PFSK-1 (cell line): ENCODE measurements around the gene PFKFB3.

Source experiments
- FOXP2 ChIP-seq: optimal IDR thresholded peaks from 2 replicates; pipeline ENCODE3; 2011; ENCODE audit warnings: borderline replicate concordance, control low read depth, inconsistent platforms; ENCODE audit not compliant: insufficient read depth; ENCODE audit errors: extremely low read length, extremely low read depth
- POLR2AphosphoS5 ChIP-seq: IDR thresholded peaks from 2 replicates; pipeline ENCODE4 v1.6.1; 2012; ENCODE audit warnings: low read depth, mild to moderate bottlenecking, control low read depth, low read length, moderate library complexity
- SIN3A ChIP-seq: IDR thresholded peaks from 2 replicates; pipeline ENCODE4 v1.6.1; 2012; ENCODE audit warnings: mild to moderate bottlenecking, low read length, moderate library complexity, borderline replicate concordance; ENCODE audit not compliant: insufficient read depth
- TAF1 ChIP-seq: IDR thresholded peaks from 2 replicates; pipeline ENCODE4 v1.6.1; 2012; ENCODE audit warnings: low read length, control low read depth, borderline replicate concordance; ENCODE audit not compliant: insufficient read depth
- TF ChIP-seq, protein P1 (sequence below), 2 experiments: IDR thresholded peaks; 2 replicates each; pipeline versions ENCODE4 v1.6.1 to v1.8.0; 2011 to 2012; ENCODE audit warnings: low read depth in 2 of 2, low read length in 2 of 2, control low read depth in 1 of 2, inconsistent platforms in 1 of 2, mild to moderate bottlenecking in 1 of 2, moderate library complexity in 1 of 2; ENCODE audit not compliant: insufficient read depth in 1 of 2

The PFKFB3 gene

DNA sequence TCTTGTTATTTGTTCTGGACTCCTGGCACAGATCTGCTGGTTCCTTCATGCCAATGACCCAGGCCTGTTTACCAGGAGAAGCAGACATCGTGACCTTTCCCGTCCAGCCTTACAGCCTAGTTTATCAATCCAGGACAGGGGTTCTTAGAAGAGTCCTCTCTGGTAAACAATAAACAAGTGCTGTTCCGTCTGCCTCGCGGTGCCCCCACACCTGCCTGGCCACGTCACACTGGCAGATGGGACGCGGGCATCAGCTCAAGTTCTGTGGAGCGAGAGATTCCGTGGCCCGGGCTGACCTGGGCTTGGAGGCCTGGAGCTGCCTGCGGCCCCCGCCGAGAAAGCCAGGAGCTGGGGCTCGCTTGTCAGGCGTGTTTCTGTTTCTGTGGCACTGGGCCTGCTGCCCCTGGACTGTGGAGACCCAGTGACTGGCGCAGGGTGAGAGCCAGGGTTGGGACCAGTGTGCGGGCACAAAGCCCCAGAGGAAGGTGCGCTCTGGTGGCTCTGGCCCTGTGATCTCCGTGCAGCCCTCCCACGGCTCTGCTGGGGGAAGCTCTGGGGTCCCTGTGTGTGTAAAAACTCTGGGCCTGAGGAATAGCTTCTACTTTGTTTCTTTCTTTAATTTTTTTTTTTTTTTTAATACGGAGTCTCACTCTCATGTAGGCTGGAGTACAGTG lies 28.4 kb upstream of the PFKFB3 start:
- TF ChIP-seq FOXP2 (no peak), POLR2AphosphoS5 (no peak), TAF1 (no peak), SIN3A (no peak)
- TF ChIP-seq, protein P1, sequence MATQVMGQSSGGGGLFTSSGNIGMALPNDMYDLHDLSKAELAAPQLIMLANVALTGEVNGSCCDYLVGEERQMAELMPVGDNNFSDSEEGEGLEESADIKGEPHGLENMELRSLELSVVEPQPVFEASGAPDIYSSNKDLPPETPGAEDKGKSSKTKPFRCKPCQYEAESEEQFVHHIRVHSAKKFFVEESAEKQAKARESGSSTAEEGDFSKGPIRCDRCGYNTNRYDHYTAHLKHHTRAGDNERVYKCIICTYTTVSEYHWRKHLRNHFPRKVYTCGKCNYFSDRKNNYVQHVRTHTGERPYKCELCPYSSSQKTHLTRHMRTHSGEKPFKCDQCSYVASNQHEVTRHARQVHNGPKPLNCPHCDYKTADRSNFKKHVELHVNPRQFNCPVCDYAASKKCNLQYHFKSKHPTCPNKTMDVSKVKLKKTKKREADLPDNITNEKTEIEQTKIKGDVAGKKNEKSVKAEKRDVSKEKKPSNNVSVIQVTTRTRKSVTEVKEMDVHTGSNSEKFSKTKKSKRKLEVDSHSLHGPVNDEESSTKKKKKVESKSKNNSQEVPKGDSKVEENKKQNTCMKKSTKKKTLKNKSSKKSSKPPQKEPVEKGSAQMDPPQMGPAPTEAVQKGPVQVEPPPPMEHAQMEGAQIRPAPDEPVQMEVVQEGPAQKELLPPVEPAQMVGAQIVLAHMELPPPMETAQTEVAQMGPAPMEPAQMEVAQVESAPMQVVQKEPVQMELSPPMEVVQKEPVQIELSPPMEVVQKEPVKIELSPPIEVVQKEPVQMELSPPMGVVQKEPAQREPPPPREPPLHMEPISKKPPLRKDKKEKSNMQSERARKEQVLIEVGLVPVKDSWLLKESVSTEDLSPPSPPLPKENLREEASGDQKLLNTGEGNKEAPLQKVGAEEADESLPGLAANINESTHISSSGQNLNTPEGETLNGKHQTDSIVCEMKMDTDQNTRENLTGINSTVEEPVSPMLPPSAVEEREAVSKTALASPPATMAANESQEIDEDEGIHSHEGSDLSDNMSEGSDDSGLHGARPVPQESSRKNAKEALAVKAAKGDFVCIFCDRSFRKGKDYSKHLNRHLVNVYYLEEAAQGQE (IDR thresholded peaks at IDR 0.05; ENCODE audit: insufficient read depth in 1 of 2, low read depth in 2 of 2, low read length in 2 of 2) = no peak

DNA sequence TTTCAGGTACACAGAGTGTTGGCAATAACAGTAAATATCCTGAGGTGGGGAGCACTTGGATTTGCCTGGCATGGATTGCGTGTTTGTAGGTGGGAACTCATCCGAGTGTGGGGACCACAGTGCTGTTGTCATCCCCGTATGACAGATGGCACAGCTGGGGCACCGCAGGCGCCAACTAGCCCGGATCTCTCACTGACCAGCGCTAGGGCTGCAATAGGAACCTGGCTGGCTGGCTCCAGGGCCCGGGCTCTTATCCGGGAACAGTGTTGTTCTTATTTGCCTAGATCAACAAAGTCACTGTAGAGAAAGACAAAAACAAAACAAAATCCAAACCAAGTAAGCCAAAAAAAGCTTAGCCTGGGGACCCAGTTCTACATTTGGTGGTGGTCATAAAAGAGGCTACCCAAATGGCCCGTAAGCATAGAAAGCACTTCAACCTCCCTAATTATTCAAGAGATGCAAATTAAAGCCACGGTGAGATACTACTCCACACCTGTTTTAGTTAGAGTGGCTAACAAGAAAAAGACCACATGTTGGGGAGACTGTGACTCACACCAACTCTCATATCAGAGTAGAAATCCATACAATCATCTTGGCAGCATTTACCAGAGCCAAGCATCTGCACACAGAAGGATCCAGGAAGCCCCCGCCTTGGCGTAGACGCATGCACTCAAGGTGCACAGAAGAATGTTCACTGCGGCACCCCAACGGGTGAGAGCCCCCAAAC lies 27.2 kb upstream of the PFKFB3 start:
- TF ChIP-seq FOXP2 = no peak
- TF ChIP-seq TAF1 = no peak
- TF ChIP-seq SIN3A = no peak

DNA sequence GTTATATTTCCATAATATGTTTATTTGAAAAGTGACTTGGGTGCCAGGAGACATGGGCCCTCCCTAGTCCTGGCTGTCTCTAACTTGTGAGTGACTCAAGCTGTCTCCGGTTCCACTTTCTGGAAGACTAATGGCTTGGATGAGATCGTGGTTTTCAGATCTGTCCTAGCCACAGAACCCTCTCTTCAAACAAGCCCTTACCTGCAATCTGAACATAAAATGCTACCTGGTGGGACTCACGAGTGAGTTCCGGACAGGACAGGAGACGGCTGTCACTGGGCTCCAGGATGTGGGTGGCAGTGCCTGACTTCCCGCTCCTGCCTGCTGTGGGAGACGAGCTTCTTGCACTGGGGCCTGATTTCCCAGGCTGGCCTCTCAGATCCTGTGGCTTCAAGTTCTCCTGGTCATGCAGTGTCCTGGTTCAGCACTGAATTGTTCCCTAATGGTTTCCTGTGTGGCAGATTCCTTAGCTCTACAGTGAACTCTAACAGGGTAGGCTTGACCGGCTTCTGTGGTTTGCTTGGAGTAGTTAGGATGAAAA lies 26.0 kb upstream of the PFKFB3 start:
- TF ChIP-seq TAF1 = no peak
- TF ChIP-seq, protein P1 (IDR thresholded peaks at IDR 0.05; ENCODE audit: insufficient read depth in 1 of 2, low read depth in 2 of 2, low read length in 2 of 2) = no peak
- no peak for TF ChIP-seq POLR2AphosphoS5
- no peak for TF ChIP-seq FOXP2

DNA sequence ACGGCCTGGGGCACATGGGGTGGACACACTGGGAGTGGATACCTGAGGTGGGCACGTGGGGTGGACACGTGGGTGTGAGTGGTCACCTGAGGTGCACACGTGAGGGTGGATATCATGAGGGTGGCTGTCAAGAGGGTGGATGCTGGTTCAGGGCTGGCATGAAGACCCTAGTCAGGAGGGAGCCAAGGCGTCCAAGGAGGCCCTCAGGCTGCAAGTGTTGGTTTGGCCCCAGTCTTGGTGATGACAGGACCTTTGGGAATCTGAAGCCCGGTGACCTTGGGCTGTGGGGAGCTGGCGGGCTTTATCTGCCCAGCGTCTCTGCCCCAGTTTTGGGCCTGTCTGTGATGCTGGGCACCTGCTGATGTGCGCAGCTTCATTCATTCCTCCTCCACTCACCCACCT lies 24.9 kb upstream of the PFKFB3 start:
- TF ChIP-seq FOXP2 (no peak), TAF1 (no peak), POLR2AphosphoS5 (no peak), SIN3A (no peak)
- TF ChIP-seq, protein P1 (IDR thresholded peaks at IDR 0.05; ENCODE audit: insufficient read depth in 1 of 2, low read depth in 2 of 2, low read length in 2 of 2) = no peak

DNA sequence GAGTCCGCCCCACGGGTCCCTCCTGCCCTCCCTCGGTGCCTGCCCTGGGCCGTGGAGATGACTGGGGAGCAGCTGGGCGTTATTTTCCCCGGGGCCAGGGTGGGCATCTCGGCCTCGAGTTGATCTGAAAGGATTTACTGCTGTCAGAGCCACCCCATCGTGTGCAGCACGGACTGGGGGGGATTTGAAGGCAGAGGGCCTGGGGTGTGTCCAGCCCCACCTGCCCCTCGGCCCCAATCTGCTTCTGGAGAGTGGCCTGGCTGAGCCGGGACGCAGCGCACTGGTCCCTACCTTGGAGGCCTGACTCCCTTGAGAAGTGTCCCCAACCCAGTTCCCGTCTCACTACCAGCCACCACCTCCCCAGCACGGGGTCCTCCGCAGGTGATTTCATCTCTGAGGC lies 24.2 kb upstream of the PFKFB3 start:
- TF ChIP-seq TAF1 (no peak), SIN3A (no peak), POLR2AphosphoS5 (no peak), FOXP2 (no peak)
- TF ChIP-seq, protein P1 (IDR thresholded peaks at IDR 0.05; ENCODE audit: insufficient read depth in 1 of 2, low read depth in 2 of 2, low read length in 2 of 2) = no peak
